Measurements from ENCODE around the gene ZNF627.
"Not testable (repeated sequence)": the region's sequence is repeated elsewhere in the genome, so short reads cannot be mapped to it uniquely, and the experiment has no call there.

The ZNF627 gene

DNA sequence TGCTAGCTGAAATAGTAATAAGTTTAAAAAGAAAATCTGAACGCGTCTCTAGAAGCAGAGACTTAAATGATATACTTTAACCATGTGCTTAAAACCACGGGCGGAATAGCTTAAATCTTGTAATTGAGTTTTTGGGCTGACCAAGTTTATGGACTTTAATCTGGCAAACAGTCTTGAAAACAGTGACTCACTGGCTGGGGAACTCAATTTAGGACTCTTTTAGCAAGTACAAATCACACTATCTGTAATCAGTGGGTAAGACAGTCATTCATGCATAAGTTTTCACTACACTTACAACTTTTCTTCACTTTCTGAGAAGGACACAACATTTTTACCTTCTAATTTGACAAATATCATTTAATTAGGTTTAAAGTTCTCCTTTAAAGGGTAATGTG, 26.8 kb downstream of the ZNF627 start:
- no peak for DNase-seq (ENCODE audit: low read depth, low spot score)

DNA sequence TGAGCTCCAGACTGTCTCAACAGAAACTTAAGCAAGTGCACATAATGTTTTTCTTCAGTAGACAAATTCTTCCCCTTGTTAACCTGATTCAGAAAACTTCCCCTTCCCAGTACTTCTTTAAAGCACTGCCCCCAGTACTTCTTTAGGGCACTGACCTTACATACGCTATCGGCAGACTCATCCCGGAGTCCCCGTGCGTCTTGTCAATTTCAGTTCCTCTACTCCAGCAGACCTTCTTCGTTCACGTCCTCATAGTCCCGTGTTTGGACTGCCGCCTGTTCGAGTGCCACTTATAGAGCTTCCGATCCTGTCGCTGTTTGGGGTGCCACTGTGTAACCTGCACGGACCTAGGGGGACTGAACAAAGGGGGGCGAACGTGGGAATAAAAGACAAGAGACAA, 29.0 kb downstream of the ZNF627 start:
- no peak for DNase-seq (ENCODE audit: low read depth, low spot score)

DNA sequence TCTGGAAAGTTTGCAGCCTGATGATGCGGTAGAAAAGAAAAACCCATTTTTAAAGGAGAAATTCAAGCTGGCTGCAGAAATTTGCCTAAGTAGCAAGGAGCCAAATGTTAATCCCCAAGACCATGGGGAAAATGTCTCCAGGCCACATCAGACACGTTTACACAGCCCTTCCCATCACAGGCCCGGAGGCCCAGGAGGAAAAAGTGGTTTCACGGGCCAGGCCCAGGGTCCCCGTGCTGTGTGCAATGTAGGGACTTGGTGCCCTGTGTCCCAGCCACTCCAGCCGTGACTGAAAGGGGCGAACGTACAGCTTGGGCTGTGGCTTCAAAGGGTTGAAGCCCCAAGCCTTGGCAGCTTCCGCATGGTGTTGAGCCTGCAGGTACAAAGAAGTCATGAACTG, 35.9 kb downstream of the ZNF627 start:
- no peak for DNase-seq (ENCODE audit: low read depth, low spot score)

DNA sequence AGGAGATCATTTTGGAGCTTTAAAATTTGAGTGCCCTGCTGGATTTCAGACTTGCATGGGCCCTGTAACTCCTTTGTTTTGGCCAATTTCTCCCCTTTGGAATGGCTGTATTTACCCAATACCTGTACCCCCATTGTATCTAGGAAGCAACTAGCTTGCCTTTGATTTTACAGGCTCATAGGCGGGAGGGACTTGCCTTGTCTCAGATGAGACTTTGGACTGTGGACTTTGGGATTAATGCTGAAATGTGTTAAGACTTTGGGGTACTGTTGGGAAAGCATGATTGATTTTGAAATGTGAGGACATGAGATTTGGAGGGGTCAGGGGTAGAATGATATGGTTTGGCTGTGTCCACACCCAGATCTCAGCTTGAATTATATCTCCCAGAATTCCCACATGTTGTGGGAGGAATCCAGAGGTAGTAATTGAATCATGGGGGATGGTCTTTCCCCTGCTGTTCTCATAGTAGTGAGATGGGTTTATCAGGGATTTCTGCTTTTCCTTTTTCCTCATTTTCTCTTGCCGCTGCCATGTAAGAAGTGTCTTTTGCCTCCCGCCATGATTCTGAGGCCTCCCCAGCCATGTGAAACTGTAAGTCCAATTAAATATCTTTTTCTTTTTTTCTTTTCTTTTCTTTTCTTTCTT, 36.9 kb downstream of the ZNF627 start:
- not testable (repeated sequence) for DNase-seq (ENCODE audit: low read depth, low spot score)

DNA sequence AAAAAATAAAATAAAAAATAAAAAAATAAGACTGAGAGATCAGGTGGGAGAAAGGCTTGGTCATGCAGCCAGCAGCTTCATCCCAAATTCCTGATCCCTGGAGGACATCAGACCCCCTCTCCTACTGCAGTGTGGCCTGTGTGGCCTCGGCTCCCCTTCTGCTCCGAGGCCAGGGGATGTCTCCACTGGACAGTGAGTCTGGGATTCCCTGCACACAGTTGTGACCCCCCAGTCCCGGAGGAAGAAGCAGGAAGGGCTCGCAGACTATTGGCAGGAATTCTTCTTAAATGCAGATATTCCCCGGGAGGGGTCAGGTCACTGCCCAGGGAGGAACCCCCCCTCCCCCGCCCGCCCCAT, 41.9 kb downstream of the ZNF627 start:
- no peak for DNase-seq (ENCODE audit: low read depth, low spot score)

DNA sequence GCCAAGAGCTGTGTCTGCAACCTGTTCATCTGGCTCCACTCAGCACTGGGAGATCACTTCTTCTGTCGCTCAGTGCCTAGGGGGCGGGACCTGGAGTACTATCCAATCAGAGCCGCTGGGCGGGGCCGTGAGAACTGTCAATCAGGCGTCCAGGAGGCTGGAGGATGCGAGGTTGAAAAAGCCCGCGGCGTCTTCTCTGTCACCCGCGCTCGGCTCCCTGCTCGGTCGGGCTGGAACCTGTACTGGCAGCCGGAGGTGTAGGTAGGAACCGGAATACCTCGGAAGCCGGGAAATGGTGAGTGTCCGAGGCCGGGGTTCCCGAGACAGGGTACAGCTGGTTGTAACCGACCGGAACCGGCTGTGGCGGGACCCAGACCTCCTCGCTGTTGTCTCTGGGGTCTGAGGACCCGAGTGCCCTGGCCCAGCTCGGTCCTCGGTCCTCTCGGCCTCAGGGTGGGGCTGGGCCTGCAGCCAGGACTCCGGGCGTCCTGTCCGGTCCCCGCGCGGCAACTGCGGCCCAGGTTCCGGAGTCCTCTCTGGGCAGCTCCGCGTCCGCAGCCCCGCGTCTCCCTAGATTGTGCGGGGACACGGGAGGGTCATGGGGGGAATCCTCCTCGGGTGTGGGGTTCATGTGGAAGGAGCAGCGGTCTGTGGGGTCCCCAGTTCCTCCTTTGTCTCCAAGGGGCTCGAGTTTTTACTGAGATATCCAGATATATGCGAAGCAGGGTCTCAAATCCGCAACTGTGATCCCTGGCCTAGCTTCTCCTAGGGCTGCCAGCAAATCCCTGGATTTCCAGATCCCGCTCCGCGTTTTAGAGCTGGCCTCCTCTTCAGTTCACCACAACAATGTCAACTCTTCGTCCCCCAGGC, 42.6 kb downstream of the ZNF627 start:
- DNase-seq (ENCODE audit: low read depth, low spot score): peak; percentile 73

DNA sequence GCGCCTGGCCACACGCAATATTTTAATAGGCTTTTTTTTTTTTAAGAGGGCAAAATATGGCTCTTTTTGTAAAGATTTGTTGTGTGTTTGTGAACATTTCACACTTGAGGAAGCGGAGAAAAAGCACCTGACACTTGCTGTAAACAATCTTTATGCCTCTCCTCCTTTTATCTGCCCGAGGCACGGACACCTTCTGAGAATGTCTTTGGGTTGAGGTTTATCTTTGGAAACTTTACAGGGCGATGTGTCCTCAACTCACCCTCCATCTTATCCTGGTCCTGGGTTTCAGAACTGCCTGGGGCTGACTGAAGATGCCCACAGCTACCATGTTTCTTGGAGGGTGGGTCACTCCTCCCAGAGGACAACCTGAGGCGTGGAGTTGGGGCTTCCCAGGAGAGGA, 44.0 kb downstream of the ZNF627 start:
- DNase-seq (ENCODE audit: low read depth, low spot score): no peak

DNA sequence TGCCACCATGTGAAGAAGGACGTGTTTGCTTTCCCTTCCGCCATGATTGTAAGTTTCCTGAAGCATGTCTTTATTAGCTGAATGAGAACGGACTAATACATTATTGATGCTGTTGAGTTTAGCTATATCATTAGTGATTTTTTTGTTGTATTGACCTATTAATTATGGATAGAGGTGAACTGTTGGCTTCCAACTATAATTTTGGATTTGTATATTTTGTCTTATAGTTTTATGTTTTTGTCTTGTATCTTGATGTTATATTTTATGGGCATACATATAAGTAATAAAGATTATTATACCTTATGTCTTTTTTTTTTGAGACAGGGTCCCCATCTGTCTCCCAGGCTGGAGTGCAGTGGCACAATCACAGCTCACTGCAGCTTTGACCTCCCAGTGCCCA, 45.6 kb downstream of the ZNF627 start:
- DNase-seq (ENCODE audit: low read depth, low spot score): no peak

DNA sequence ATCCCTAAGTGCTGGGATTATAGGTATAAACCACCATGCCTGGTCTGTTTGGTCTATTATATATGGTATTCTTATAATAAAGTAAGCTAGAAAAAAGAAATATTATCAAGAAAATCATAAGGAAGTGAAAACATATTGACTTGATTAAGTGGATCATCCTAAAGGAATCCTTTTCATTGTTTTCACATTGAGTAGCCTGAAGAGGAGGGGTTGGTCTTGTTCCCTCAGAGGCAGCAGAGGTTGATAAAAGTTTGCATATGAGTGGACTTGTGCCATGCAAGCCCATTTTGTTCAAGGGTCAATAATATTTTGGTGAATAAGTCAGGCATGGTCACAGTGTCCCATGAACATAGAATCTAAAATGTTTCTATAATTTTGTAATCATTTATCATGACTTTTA, 52.7 kb downstream of the ZNF627 start:
- no peak for DNase-seq (ENCODE audit: low read depth, low spot score)

DNA sequence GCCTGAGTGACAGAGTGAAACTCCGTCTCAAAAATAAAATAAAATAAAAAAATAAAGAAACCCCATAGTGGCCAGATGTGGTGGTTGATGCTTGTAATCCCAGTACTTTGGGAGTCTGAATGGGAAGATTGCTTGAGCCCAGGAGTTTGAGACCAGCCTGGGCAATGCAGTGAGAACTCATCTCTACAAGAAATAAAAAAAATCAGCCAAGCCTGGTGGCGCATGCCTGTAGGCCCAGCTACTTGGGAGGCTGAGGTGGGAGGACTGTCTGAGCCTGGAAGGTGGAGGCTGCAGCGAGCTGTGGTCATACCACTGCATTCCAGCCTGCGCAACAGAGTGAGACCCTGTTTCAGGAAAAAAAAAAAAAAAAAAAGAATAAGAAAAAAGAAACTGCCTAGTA, 53.8 kb downstream of the ZNF627 start:
- no peak for DNase-seq (ENCODE audit: low read depth, low spot score)

DNA sequence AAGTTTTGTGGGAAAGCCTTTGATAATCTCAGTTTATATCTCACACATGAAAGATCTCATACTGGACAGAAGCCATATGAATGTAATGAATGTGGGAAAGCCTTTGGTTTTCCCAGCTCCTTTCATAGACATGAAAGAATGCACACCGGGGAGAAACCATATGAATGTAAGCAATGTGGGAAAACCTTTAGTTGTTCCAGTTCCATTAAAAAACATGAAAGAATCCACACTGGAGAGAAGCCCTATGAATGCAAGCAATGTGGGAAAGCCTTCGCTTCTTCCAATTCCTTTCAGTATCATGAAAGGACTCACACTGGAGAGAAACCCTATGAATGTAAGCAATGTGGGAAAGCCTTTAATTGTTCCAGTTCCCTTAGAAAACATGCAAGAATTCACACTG, 54.8 kb downstream of the ZNF627 start:
- no peak for DNase-seq (ENCODE audit: low read depth, low spot score)

DNA sequence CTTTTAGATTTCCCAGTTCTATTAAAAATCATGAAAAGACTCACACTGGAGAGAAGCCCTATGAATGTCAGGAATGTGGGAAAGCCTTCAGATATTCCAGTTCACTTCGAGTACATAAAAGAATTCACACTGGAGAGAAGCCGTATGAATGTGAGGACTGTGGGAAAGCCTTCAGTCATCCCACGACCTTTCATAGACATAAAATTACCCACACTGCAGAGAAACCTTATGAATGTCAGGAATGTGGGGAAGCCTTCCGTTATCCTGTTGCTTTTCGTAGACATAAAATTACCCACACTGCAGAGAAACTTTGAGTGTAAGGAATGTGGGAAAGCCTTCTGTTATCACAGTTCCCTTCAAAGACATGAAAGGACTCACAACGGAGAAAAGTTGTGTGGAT, 55.2 kb downstream of the ZNF627 start:
- DNase-seq (ENCODE audit: low read depth, low spot score): no peak

DNA sequence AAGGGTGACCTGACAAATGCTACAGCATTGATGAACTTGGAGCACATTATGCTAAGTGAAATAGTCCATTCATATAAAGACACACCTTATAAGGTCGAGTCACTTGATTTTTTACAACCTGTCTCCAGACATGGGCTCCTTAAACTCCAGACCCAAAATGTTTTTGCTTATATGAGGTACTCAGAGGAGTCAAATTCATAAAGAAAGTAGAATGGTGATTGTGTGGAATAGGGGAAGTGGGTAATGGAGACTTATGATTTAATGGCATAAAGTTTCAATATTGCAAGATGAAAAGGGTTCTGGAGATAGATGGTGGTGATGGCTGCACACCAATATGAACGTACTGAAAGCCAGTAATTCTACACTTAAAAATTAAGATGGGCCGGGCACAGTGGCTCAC, 59.3 kb downstream of the ZNF627 start:
- DNase-seq (ENCODE audit: low read depth, low spot score): no peak

DNA sequence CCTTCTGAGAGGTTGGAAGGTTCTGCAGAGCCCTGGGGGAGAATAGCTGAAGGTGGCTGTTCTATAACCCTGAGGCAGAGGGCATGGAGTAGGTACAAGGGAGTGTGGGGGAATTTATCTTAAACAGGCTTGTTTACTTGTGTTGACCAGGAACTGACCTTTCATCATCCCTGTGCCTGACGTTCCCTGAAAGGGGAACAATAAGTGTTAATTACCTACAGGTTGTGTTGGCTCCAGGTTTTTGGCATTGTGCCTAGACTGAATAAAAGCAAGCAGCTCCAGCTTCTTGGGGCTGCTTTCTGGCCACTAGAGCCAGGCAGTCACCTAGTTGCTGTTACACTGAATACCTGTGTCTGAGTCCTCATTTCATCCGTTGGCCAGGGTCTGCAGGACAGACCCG, 60.0 kb downstream of the ZNF627 start:
- no peak for DNase-seq (ENCODE audit: low read depth, low spot score)

DNA sequence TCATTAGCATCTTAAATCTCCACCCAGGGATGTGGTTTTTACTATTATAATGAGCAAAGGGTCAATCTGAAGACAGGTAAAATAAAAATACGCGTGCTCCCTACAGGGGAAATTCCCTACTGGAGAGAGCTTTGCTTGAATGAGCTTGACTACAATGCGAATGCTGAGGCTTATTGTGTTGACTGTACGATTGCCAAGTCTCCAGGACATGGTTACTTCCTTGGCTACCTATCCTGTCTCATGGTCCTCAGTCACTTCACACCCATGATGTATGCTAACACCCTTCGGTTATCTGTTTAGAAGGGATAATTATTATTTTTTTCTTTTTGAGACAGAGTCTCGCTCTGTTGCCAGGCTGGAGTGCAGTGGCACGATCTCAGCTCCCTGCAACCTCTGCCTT, 61.7 kb downstream of the ZNF627 start:
- DNase-seq (ENCODE audit: low read depth, low spot score): no peak

DNA sequence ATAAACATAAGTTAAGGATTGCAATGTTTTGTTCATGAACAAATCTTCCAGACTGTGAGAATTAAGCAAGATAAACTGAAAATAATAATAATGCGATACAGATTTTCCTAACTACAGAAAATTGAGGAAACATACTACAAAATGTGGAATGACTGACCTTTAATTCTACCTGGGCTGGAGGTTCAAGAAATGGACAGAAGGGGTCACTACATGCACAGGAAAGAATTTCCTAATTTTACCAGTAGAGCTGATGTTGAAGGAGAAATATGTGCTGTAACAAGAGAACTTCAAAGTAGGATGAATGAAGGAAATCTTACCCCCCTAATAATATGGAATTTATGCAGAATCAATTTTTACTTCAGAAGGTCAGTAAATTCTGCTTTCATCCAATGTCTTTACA, 62.3 kb downstream of the ZNF627 start:
- no peak for DNase-seq (ENCODE audit: low read depth, low spot score)

DNA sequence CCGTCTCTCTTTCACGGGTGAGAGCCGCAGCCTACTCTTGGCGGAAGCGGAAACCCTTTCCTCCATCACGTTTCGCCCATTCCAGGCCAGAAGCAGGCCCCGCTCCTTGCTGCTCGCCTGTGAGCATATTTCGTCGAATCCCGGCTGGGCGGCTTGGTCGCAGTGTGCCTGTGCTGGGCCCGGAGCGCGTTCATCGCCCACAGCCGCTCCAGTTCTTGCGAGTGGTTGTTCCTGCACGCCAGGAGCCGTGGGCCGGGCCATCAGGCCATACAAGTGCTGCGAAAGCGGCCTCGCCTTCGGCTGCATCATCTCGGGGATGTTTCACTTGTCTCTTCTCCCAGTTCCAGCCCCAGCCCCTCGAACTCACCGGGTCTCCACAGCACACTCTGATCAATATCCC, 65.0 kb downstream of the ZNF627 start:
- DNase-seq (ENCODE audit: low read depth, low spot score): no peak

DNA sequence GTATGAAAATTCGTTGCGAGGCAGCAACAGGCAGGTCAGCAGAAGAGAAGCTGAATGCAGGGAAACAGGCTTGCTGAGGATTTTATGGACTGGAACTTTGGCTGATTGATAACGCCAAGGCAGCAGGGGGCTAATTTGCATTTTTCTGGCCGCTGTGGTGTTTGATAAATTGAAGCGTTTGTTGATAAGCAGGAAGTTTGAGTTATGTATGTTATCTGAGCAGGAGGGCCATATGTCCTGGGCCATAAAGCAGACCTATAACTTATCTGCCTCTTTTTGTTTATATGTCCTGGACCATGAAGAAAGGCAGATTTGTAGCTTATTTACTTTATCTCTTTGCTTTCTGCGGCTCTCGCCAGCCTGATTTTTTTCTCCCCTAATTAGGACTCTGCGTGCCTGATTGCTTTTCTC, 65.9 kb downstream of the ZNF627 start:
- no peak for DNase-seq (ENCODE audit: low read depth, low spot score)

Measured in activated CD4-positive, CD25-positive, alpha-beta regulatory T cell treated with anti-CD3 and anti-CD28 coated beads, Interleukin-2, amount 50 U/mL, for 16 hours (primary cell).